NCI-H1105 (cell line): ENCODE measurements around the gene TFEB.
A peak's percentile ranks its signal among the peaks of the same experiment; 100 is the strongest.

Experiments
- DNase-seq: peaks from one replicate; lab custom pipeline; 2025; lab: John Stamatoyannopoulos, UW

The TFEB gene

GRCh38 chr6:41690541-41691330 lies 44.7 kb downstream of the TFEB start:
- DNase-seq: no peak

- no peak for DNase-seq
Observed at GRCh38 chr6:41689171-41690008, 46.0 kb downstream of the TFEB start.

- no peak for DNase-seq
Observed at GRCh38 chr6:41688256-41688965, 47.0 kb downstream of the TFEB start.

GRCh38 chr6:41687501-41688175 lies 47.8 kb downstream of the TFEB start:
- DNase-seq: no peak

- DNase-seq: no peak
Observed at GRCh38 chr6:41685641-41686380, 49.6 kb downstream of the TFEB start.

GRCh38 chr6:41684311-41685180 lies 50.9 kb downstream of the TFEB start:
- DNase-seq: no peak

GRCh38 chr6:41683523-41684310 lies 51.7 kb downstream of the TFEB start:
- peak; percentile 73 for DNase-seq

- DNase-seq: no peak
Observed at GRCh38 chr6:41683273-41683522, 52.2 kb downstream of the TFEB start.

- DNase-seq: no peak
Observed at GRCh38 chr6:41682497-41683272, 52.7 kb downstream of the TFEB start.

GRCh38 chr6:41682056-41682477 lies 53.3 kb downstream of the TFEB start:
- peak; percentile 80 for DNase-seq

GRCh38 chr6:41680182-41680965 lies 55.0 kb downstream of the TFEB start:
- DNase-seq: no peak

- DNase-seq: no peak
Observed at GRCh38 chr6:41679696-41680095, 55.7 kb downstream of the TFEB start.

- DNase-seq: no peak
Observed at GRCh38 chr6:41678511-41679084, 56.8 kb downstream of the TFEB start.

- DNase-seq: peak; percentile 73
Observed at GRCh38 chr6:41677124-41677921, 58.1 kb downstream of the TFEB start.

- no peak for DNase-seq
Observed at GRCh38 chr6:41676431-41676830, 59.0 kb downstream of the TFEB start.

GRCh38 chr6:41675992-41676391 lies 59.4 kb downstream of the TFEB start:
- DNase-seq: no peak
